ENCODE measurements around the gene DESI1.

DESI1 gene

GRCh38 chr22:41555325-41555982, 65.4 kb downstream of the DESI1 start:
- no peak for DNase-seq

GRCh38 chr22:41551877-41552582, 68.8 kb downstream of the DESI1 start:
- no peak for DNase-seq

GRCh38 chr22:41550952-41551491, 69.8 kb downstream of the DESI1 start:
- DNase-seq = no peak

DNA sequence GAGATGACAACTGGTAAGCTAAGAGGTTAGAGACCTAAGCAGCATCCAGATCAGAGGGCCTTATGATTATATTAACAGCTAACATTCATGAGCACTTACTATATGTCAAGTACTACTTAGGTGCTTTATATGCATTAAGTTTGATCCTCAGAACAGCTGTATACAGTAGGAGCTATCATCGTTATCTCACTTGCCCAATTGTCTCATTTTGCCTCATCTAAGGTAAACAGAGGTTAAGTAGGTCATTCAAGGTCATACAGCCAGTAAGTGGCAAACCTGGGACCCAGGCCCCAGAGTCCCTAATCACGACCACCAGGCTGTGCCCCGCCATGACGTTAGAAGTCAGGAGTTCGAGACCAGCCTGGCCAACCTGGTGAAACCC, 72.0 kb downstream of the DESI1 start:
- no peak for DNase-seq

All from hematopoietic multipotent progenitor cell treated with erythropoietin and hydrocortisone succinate and interleukin-3 and kit ligand, for 6 days (in vitro differentiated cells).